Measurements from ENCODE around the gene GATA5.

GATA5 gene

DNA sequence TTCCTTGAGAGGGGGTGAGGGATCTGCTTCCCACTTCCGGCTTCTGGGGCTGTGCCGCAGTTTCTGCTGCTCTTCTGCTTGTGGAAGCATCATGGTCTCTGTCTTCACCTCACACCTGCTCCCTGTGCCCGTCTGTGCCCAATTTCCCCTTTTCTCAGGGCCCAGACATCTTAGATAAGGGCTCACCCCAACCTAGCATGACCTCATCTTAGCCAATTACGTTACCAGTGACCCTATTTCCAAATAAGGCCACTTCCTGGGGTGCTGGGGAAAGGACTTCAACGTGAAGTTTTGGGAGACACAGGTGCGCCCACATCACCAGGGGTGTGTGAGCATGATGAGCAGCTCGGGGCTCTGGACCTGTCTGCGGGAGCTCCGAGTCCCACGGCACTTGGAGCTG is 27.8 kb downstream of the GATA5 start:
- H3K27me3 Mint-ChIP-seq (ENCODE audit: low read depth), result peaks cover 37% of the 10 kb centered on the region
- TF ChIP-seq CTCF (IDR thresholded peaks at IDR 0.05; ENCODE audit: unreplicated experiment in 3 of 3), result no peak
- H3K4me3 Mint-ChIP-seq, result no peak overlapping the region

GRCh38 chr20:62446888-62447869 is 28.6 kb downstream of the GATA5 start:
- H3K27ac Mint-ChIP-seq, result no peak overlapping the region
- H3K27me3 Mint-ChIP-seq (ENCODE audit: low read depth), result peaks cover 39% of the 10 kb centered on the region

More for the DNA sequence above, 27.8 kb downstream of the GATA5 start:
- Mint-ChIP-seq H3K27ac (no peak overlapping the region), H3K9me3 (no peaks in the 10 kb centered on the region), H3K4me1 (peaks cover 3% of the 10 kb centered on the region), H3K36me3 (ENCODE audit: low read depth) (no peaks in the 10 kb centered on the region)

GRCh38 chr20:62446481-62446880 is 29.3 kb downstream of the GATA5 start:
- no peak for TF ChIP-seq CTCF (IDR thresholded peaks at IDR 0.05; ENCODE audit: unreplicated experiment in 3 of 3)
- peaks cover 3% of the 10 kb centered on the region for H3K4me1 Mint-ChIP-seq
- H3K4me3 Mint-ChIP-seq, result no peak overlapping the region
- H3K27ac Mint-ChIP-seq, result no peak overlapping the region
- H3K9me3 Mint-ChIP-seq, result no peaks in the 10 kb centered on the region
- H3K36me3 Mint-ChIP-seq (ENCODE audit: low read depth), result no peaks in the 10 kb centered on the region
- H3K27me3 Mint-ChIP-seq (ENCODE audit: low read depth), result peaks cover 39% of the 10 kb centered on the region

More at GRCh38 chr20:62446888-62447869, 28.6 kb downstream of the GATA5 start:
- Mint-ChIP-seq H3K4me3 (no peak overlapping the region), H3K9me3 (no peaks in the 10 kb centered on the region), H3K36me3 (ENCODE audit: low read depth) (no peaks in the 10 kb centered on the region), H3K4me1 (peaks cover 3% of the 10 kb centered on the region)
- no peak for TF ChIP-seq CTCF (IDR thresholded peaks at IDR 0.05; ENCODE audit: unreplicated experiment in 3 of 3)

GRCh38 chr20:62445553-62446340 is 30.0 kb downstream of the GATA5 start:
- H3K27me3 Mint-ChIP-seq (ENCODE audit: low read depth), result peaks cover 39% of the 10 kb centered on the region
- no peak for TF ChIP-seq CTCF (IDR thresholded peaks at IDR 0.05; ENCODE audit: unreplicated experiment in 3 of 3)
- H3K27ac Mint-ChIP-seq, result no peak overlapping the region
- H3K9me3 Mint-ChIP-seq, result no peaks in the 10 kb centered on the region
- H3K36me3 Mint-ChIP-seq (ENCODE audit: low read depth), result no peaks in the 10 kb centered on the region
- H3K4me3 Mint-ChIP-seq, result no peak overlapping the region
- peaks cover 3% of the 10 kb centered on the region for H3K4me1 Mint-ChIP-seq

- Mint-ChIP-seq H3K4me3 (no peak overlapping the region), H3K9me3 (no peaks in the 10 kb centered on the region), H3K4me1 (no peaks in the 10 kb centered on the region), H3K36me3 (ENCODE audit: low read depth) (no peaks in the 10 kb centered on the region), H3K27me3 (ENCODE audit: low read depth) (peaks cover 35% of the 10 kb centered on the region), H3K27ac (no peak overlapping the region)
- TF ChIP-seq CTCF (IDR thresholded peaks at IDR 0.05; ENCODE audit: unreplicated experiment in 3 of 3), result no peak
Measured at GRCh38 chr20:62444286-62444685, 31.5 kb downstream of the GATA5 start.

Data from nephron (organoid).